Testis (tissue), 2 donors: ENCODE data around the gene SEC23IP.

Experiments used
- CTCF ChIP-seq, 3 experiments: fragments of 450-650 bp in 2 of 3; fragments of 200-600 bp in 1 of 3; sonication (generic) in 1 of 3; IDR thresholded peaks; one replicate each; pipeline ENCODE4 v1.5.1; 2016 to 2019; ENCODE audit warnings: antibody characterized with exemption in 3 of 3, mild to moderate bottlenecking in 2 of 3, moderate library complexity in 1 of 3
- POLR2A ChIP-seq: fragments of 450-650 bp; IDR thresholded peaks from one replicate; pipeline ENCODE4 v1.6.1; 2017; ENCODE audit warnings: antibody characterized with exemption, mild to moderate bottlenecking, moderate library complexity

GRCh38 chr10:119872610-119872859 is 20.0 kb upstream of the SEC23IP start, which contains the start of gene MCMBP:
- TF ChIP-seq CTCF (IDR thresholded peaks at IDR 0.05) (no peak), POLR2A (no peak)
